ENCODE data around the gene PPFIBP1. TPM values are rescaled to one million over a fixed set of nuclear protein-coding genes. Genes with fewer than 3 reads are reported as not detected.
"Not testable (repeated sequence)": the region's sequence is repeated elsewhere in the genome, so short reads cannot be mapped to it uniquely, and the experiment has no call there.

Gene PPFIBP1
- total and polyA plus RNA-seq, 8 donors: 6.6 to 254 (median 50.0) TPM

GRCh38 chr12:27631365-27631764, 107.4 kb downstream of the PPFIBP1 start:
- TF ChIP-seq, protein P1, sequence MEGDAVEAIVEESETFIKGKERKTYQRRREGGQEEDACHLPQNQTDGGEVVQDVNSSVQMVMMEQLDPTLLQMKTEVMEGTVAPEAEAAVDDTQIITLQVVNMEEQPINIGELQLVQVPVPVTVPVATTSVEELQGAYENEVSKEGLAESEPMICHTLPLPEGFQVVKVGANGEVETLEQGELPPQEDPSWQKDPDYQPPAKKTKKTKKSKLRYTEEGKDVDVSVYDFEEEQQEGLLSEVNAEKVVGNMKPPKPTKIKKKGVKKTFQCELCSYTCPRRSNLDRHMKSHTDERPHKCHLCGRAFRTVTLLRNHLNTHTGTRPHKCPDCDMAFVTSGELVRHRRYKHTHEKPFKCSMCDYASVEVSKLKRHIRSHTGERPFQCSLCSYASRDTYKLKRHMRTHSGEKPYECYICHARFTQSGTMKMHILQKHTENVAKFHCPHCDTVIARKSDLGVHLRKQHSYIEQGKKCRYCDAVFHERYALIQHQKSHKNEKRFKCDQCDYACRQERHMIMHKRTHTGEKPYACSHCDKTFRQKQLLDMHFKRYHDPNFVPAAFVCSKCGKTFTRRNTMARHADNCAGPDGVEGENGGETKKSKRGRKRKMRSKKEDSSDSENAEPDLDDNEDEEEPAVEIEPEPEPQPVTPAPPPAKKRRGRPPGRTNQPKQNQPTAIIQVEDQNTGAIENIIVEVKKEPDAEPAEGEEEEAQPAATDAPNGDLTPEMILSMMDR (IDR thresholded peaks at IDR 0.05): no peak
- TF ChIP-seq POLR2A (IDR thresholded peaks at IDR 0.05): no peak
- no peak for TF ChIP-seq POLR2AphosphoS5 (IDR thresholded peaks at IDR 0.05)
- TF ChIP-seq EP300 (IDR thresholded peaks at IDR 0.05): no peak
- no peaks in the 10 kb centered on the region for H3K27me3 ChIP-seq
- peaks cover 2 to 36% (median 22%) of the 10 kb centered on the region in 4 donors for H3K4me1 ChIP-seq
- 86 to 93% (median 91%) methylated on average over 5 of the region's 5 CpGs for WGBS, 5 donors
- DNase-seq: no peak
- intact Hi-C loops (cut with DNase I; ENCODE audit: low total_unique reads): loop anchor here (10.0 kb wide), 1 partner anchor 107 kb away; the partner anchor contains the start of gene PPFIBP1
- no peak overlapping the region for H3K27ac ChIP-seq
- H3K9me3 ChIP-seq: no peaks in the 10 kb centered on the region
- H3K36me3 ChIP-seq: no peaks in the 10 kb centered on the region
- no peak overlapping the region for H3K4me3 ChIP-seq

GRCh38 chr12:27631813-27632491, 107.9 kb downstream of the PPFIBP1 start:
- no peak for DNase-seq
- H3K9me3 ChIP-seq: no peaks in the 10 kb centered on the region
- intact Hi-C loops (cut with DNase I; ENCODE audit: low total_unique reads): loop anchor here (10.0 kb wide), 1 partner anchor 107 kb away; the partner anchor contains the start of gene PPFIBP1
- peaks cover 0 to 31% (median 19%) of the 10 kb centered on the region in 4 donors for H3K4me1 ChIP-seq
- H3K27me3 ChIP-seq: no peaks in the 10 kb centered on the region
- WGBS, 5 donors: 26 to 46% (median 33%) methylated on average over 2 of the region's 2 CpGs
- H3K36me3 ChIP-seq: no peaks in the 10 kb centered on the region
- H3K27ac ChIP-seq: no peak overlapping the region
- no peak overlapping the region for H3K4me3 ChIP-seq
- TF ChIP-seq, protein P1 (IDR thresholded peaks at IDR 0.05): no peak
- TF ChIP-seq EP300 (IDR thresholded peaks at IDR 0.05) (no peak), POLR2A (IDR thresholded peaks at IDR 0.05) (no peak), POLR2AphosphoS5 (IDR thresholded peaks at IDR 0.05) (no peak)

- no peak overlapping the region for H3K27ac ChIP-seq
- intact Hi-C loops (cut with DNase I; ENCODE audit: low total_unique reads): loop anchor here (10.0 kb wide), 1 partner anchor 111 kb away; the partner anchor contains the start of gene PPFIBP1
- WGBS, 5 donors: 51 to 56% (median 53%) methylated on average over 7 of the region's 7 CpGs
- peak in 1 of 2 donors; percentile 76 for DNase-seq
- no peaks in the 10 kb centered on the region for H3K27me3 ChIP-seq
- peaks cover 0 to 18% (median 7%) of the 10 kb centered on the region in 4 donors for H3K4me1 ChIP-seq
- no peaks in the 10 kb centered on the region for H3K9me3 ChIP-seq
- no peaks in the 10 kb centered on the region for H3K36me3 ChIP-seq
- TF ChIP-seq EP300 (IDR thresholded peaks at IDR 0.05) (no peak), POLR2AphosphoS5 (IDR thresholded peaks at IDR 0.05) (peak in 1 of 3 donors; percentile 45), POLR2A (IDR thresholded peaks at IDR 0.05) (no peak)
- TF ChIP-seq, protein P1 (IDR thresholded peaks at IDR 0.05): peak in 5 of 7 experiments; percentile 44 to 77 (median 61)
- H3K4me3 ChIP-seq: no peak overlapping the region
Measured at GRCh38 chr12:27635349-27635972, 111.5 kb downstream of the PPFIBP1 start.

- intact Hi-C loops (cut with DNase I; ENCODE audit: low total_unique reads): loop anchor here (10.0 kb wide), 1 partner anchor 112 kb away; the partner anchor contains the start of gene PPFIBP1
Measured at GRCh38 chr12:27636569-27636968, 112.6 kb downstream of the PPFIBP1 start.

More at GRCh38 chr12:27636569-27636968, 112.6 kb downstream of the PPFIBP1 start:
- DNase-seq, H3K27ac ChIP-seq, H3K27me3 ChIP-seq, H3K4me3 ChIP-seq, H3K36me3 ChIP-seq, H3K9me3 ChIP-seq: not testable (repeated sequence)
- 85 to 94% (median 88%) methylated on average over 4 of the region's 4 CpGs for WGBS, 5 donors
- H3K4me1 ChIP-seq: peaks cover 0 to 23% (median 9%) of the 10 kb centered on the region in 4 donors

All from stomach (tissue), 9 donors.